ENCODE data around the gene CENPB. TPM values are rescaled to one million over a fixed set of nuclear protein-coding genes. Genes with fewer than 3 reads are reported as not detected.

CENPB gene
- total RNA-seq, 1 donor from 2014 or later = 87.7 TPM

GRCh38 chr20:3765171-3765882 is 21.2 kb downstream of the CENPB start:
- TF ChIP-seq, protein P1, sequence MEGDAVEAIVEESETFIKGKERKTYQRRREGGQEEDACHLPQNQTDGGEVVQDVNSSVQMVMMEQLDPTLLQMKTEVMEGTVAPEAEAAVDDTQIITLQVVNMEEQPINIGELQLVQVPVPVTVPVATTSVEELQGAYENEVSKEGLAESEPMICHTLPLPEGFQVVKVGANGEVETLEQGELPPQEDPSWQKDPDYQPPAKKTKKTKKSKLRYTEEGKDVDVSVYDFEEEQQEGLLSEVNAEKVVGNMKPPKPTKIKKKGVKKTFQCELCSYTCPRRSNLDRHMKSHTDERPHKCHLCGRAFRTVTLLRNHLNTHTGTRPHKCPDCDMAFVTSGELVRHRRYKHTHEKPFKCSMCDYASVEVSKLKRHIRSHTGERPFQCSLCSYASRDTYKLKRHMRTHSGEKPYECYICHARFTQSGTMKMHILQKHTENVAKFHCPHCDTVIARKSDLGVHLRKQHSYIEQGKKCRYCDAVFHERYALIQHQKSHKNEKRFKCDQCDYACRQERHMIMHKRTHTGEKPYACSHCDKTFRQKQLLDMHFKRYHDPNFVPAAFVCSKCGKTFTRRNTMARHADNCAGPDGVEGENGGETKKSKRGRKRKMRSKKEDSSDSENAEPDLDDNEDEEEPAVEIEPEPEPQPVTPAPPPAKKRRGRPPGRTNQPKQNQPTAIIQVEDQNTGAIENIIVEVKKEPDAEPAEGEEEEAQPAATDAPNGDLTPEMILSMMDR (IDR thresholded peaks at IDR 0.05) = no peak
- Mint-ChIP-seq H3K27me3 (ENCODE audit: unreplicated experiment) (no peaks in the 10 kb centered on the region), H3K36me3 (ENCODE audit: unreplicated experiment) (peaks cover 3% of the 10 kb centered on the region), H3K9me3 (ENCODE audit: unreplicated experiment) (no peaks in the 10 kb centered on the region), H3K4me3 (ENCODE audit: unreplicated experiment) (no peak overlapping the region), H3K4me1 (ENCODE audit: unreplicated experiment) (peaks cover 27% of the 10 kb centered on the region), H3K27ac (ENCODE audit: unreplicated experiment) (no peak overlapping the region)
- no peak for DNase-seq (ENCODE audit: extremely low spot score, unreplicated experiment)

GRCh38 chr20:3764659-3765058 is 21.9 kb downstream of the CENPB start:
- Mint-ChIP-seq H3K9me3 (ENCODE audit: unreplicated experiment) (no peaks in the 10 kb centered on the region), H3K4me3 (ENCODE audit: unreplicated experiment) (no peak overlapping the region), H3K4me1 (ENCODE audit: unreplicated experiment) (peaks cover 27% of the 10 kb centered on the region), H3K27ac (ENCODE audit: unreplicated experiment) (no peak overlapping the region), H3K27me3 (ENCODE audit: unreplicated experiment) (no peaks in the 10 kb centered on the region), H3K36me3 (ENCODE audit: unreplicated experiment) (peaks cover 3% of the 10 kb centered on the region)
- DNase-seq (ENCODE audit: extremely low spot score, unreplicated experiment) = no peak
- TF ChIP-seq, protein P1 (IDR thresholded peaks at IDR 0.05) = no peak

- TF ChIP-seq, protein P1 (IDR thresholded peaks at IDR 0.05) = no peak
- peaks cover 3% of the 10 kb centered on the region for H3K36me3 Mint-ChIP-seq (ENCODE audit: unreplicated experiment)
- no peak overlapping the region for H3K4me3 Mint-ChIP-seq (ENCODE audit: unreplicated experiment)
- peaks cover 24% of the 10 kb centered on the region for H3K4me1 Mint-ChIP-seq (ENCODE audit: unreplicated experiment)
- no peak overlapping the region for H3K27ac Mint-ChIP-seq (ENCODE audit: unreplicated experiment)
- no peak for DNase-seq (ENCODE audit: extremely low spot score, unreplicated experiment)
- no peaks in the 10 kb centered on the region for H3K27me3 Mint-ChIP-seq (ENCODE audit: unreplicated experiment)
- no peaks in the 10 kb centered on the region for H3K9me3 Mint-ChIP-seq (ENCODE audit: unreplicated experiment)
Measured at GRCh38 chr20:3763671-3764601, 22.6 kb downstream of the CENPB start.

DNA sequence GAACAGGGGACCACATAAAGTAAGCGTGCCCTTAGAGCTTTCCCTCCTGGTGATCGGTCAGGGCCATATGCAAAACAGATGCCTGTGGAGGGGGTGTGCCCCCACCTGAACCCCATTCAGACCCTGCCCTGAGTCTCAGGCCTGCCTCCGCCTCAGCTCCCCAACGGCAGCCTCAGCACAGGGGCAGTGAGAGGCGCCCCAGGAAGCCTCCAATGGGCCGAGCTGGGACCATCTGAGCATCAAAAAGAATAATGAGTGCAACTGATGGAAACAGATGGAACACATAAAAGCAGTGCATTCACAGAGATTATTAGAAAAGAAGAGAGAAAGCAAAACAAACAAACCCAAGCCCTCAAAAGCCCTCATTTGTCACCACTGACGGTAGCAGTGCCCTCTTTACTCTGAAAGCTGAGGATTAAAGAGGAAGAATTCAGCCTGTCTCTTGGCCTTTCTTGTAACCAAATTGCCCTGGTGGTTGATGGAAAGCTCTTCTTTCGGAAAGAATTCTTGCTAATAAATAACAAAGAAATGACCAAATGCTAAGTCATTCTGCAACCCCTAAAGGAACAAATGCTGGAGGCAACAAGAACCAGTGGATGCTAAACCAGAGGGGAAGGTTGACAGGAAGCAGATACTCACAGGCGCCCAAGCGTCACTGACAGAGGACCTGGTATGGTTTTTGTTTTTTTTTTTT is 25.7 kb downstream of the CENPB start:
- H3K27ac Mint-ChIP-seq (ENCODE audit: unreplicated experiment) = no peak overlapping the region
- no peak overlapping the region for H3K4me3 Mint-ChIP-seq (ENCODE audit: unreplicated experiment)
- peaks cover 6% of the 10 kb centered on the region for H3K36me3 Mint-ChIP-seq (ENCODE audit: unreplicated experiment)
- DNase-seq (ENCODE audit: extremely low spot score, unreplicated experiment) = no peak
- no peaks in the 10 kb centered on the region for H3K27me3 Mint-ChIP-seq (ENCODE audit: unreplicated experiment)
- H3K9me3 Mint-ChIP-seq (ENCODE audit: unreplicated experiment) = no peaks in the 10 kb centered on the region
- TF ChIP-seq, protein P1 (IDR thresholded peaks at IDR 0.05) = no peak
- peaks cover 5% of the 10 kb centered on the region for H3K4me1 Mint-ChIP-seq (ENCODE audit: unreplicated experiment)
